ENCODE measurements around the gene PIK3R3.

The PIK3R3 gene

GRCh38 chr1:46157916-46158311, 25.5 kb upstream of the PIK3R3 start:
- POLR2A ChIA-PET, result interaction anchor here (1.1 kb wide), 1 partner anchor 9 kb away, joined by 3 read pairs; no protein-coding TSS in a partner anchor
- DNase-seq, result no peak
- Histone ChIP-seq H3K36me3 (ENCODE audit: control insufficient read depth in 4 of 4, insufficient read depth in 4 of 4, low read length in 3 of 4) (no peaks in the 10 kb centered on the region), H3K27me3 (replicated peaks in 2 of 5; ENCODE audit: control insufficient read depth in 4 of 5, insufficient read depth in 5 of 5, low read length in 4 of 5) (peaks cover 0 to 2% (median 0%) of the 10 kb centered on the region in 5 experiments), H3K4me3 (ENCODE audit: control insufficient read depth in 1 of 7, extremely low read depth in 1 of 7, insufficient read depth in 4 of 7, low read depth in 2 of 7, low read length in 6 of 7) (no peak overlapping the region), H3K27ac (ENCODE audit: insufficient read depth in 1 of 2, low read depth in 1 of 2, low read length in 2 of 2, poor library complexity in 1 of 2, severe bottlenecking in 2 of 2) (no peak overlapping the region), H3K4me1 (ENCODE audit: control extremely low read depth in 1 of 4, control insufficient read depth in 4 of 4, insufficient read depth in 4 of 4, low read length in 3 of 4) (no peaks in the 10 kb centered on the region), H3K9me3 (ENCODE audit: control extremely low read depth in 1 of 5, control insufficient read depth in 4 of 5, insufficient read depth in 2 of 5, low read depth in 1 of 5, low read length in 4 of 5) (no peaks in the 10 kb centered on the region)
- WGBS (ENCODE audit: insufficient coverage), result 100% methylated on average over 1 of the region's 1 CpG
- CTCF ChIA-PET, result interaction anchor here (1.8 kb wide), 1 partner anchor 9 kb away, joined by 4 read pairs; no protein-coding TSS in a partner anchor

DNA sequence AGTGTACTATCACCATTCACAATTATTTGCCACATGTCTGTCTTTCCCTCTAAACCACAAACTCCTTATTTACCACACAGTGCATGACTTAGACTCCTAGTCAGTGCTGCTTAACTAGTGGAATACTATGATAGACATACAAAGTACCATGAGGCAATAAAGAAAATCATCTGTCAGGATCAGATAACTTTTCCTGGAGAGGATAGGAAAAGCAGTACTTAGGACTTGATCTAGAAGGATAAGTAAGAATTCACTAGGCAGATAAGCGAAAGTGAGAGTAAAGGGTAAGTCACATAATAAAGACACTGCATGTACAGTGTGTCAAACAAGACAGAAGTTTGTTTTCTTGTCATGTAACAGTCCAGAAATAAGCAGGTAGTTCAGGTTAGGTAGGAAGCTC, 21.3 kb upstream of the PIK3R3 start:
- H3K9me3 ChIP-seq (ENCODE audit: control extremely low read depth in 1 of 5, control insufficient read depth in 4 of 5, insufficient read depth in 2 of 5, low read depth in 1 of 5, low read length in 4 of 5), result no peaks in the 10 kb centered on the region
- WGBS (ENCODE audit: insufficient coverage), result 86% methylated on average over 1 of the region's 1 CpG
- no peak overlapping the region for H3K4me3 ChIP-seq (ENCODE audit: control insufficient read depth in 1 of 7, extremely low read depth in 1 of 7, insufficient read depth in 4 of 7, low read depth in 2 of 7, low read length in 6 of 7)
- H3K27me3 ChIP-seq (replicated peaks in 2 of 5; ENCODE audit: control insufficient read depth in 4 of 5, insufficient read depth in 5 of 5, low read length in 4 of 5), result no peaks in the 10 kb centered on the region
- H3K36me3 ChIP-seq (ENCODE audit: control insufficient read depth in 4 of 4, insufficient read depth in 4 of 4, low read length in 3 of 4), result no peaks in the 10 kb centered on the region
- DNase-seq, result no peak
- H3K4me1 ChIP-seq (ENCODE audit: control extremely low read depth in 1 of 4, control insufficient read depth in 4 of 4, insufficient read depth in 4 of 4, low read length in 3 of 4), result no peaks in the 10 kb centered on the region
- CTCF ChIA-PET, result no interaction called here
- no peak overlapping the region for H3K27ac ChIP-seq (ENCODE audit: insufficient read depth in 1 of 2, low read depth in 1 of 2, low read length in 2 of 2, poor library complexity in 1 of 2, severe bottlenecking in 2 of 2)
- POLR2A ChIA-PET, result no interaction called here

DNA sequence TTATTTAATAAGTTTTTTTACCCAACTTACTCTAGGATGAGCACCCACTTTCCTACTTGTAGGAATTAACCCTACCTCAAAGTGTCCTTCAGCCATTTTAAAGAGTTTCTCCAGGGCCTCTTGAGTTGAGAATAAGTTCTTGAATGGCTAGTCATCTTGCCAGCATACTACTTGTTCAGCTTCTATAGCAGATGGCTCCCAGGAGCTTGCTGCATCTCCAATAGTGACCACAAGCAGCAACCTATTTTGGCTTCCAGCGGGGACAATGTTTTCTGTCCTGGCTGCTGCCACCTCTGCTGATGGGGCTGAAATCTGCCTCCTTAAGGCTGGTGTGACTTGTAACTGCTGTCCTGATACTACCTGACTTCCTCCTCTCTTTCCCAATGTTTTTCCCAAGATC, 20.8 kb upstream of the PIK3R3 start:
- Histone ChIP-seq H3K9me3 (ENCODE audit: control extremely low read depth in 1 of 5, control insufficient read depth in 4 of 5, insufficient read depth in 2 of 5, low read depth in 1 of 5, low read length in 4 of 5) (no peaks in the 10 kb centered on the region), H3K27me3 (replicated peaks in 2 of 5; ENCODE audit: control insufficient read depth in 4 of 5, insufficient read depth in 5 of 5, low read length in 4 of 5) (peaks cover 0 to 2% (median 0%) of the 10 kb centered on the region in 5 experiments), H3K4me3 (ENCODE audit: control insufficient read depth in 1 of 7, extremely low read depth in 1 of 7, insufficient read depth in 4 of 7, low read depth in 2 of 7, low read length in 6 of 7) (no peak overlapping the region), H3K36me3 (ENCODE audit: control insufficient read depth in 4 of 4, insufficient read depth in 4 of 4, low read length in 3 of 4) (no peaks in the 10 kb centered on the region), H3K4me1 (ENCODE audit: control extremely low read depth in 1 of 4, control insufficient read depth in 4 of 4, insufficient read depth in 4 of 4, low read length in 3 of 4) (no peaks in the 10 kb centered on the region), H3K27ac (ENCODE audit: insufficient read depth in 1 of 2, low read depth in 1 of 2, low read length in 2 of 2, poor library complexity in 1 of 2, severe bottlenecking in 2 of 2) (no peak overlapping the region)
- 100% methylated on average over 1 of the region's 1 CpG for WGBS (ENCODE audit: insufficient coverage)
- DNase-seq, result no peak
- ChIA-PET POLR2A (no interaction called here), CTCF (no interaction called here)

- Histone ChIP-seq H3K27ac (ENCODE audit: insufficient read depth in 1 of 2, low read depth in 1 of 2, low read length in 2 of 2, poor library complexity in 1 of 2, severe bottlenecking in 2 of 2) (no peak overlapping the region), H3K9me3 (ENCODE audit: control extremely low read depth in 1 of 5, control insufficient read depth in 4 of 5, insufficient read depth in 2 of 5, low read depth in 1 of 5, low read length in 4 of 5) (no peaks in the 10 kb centered on the region), H3K27me3 (replicated peaks in 2 of 5; ENCODE audit: control insufficient read depth in 4 of 5, insufficient read depth in 5 of 5, low read length in 4 of 5) (peaks cover 0 to 2% (median 0%) of the 10 kb centered on the region in 5 experiments), H3K4me3 (ENCODE audit: control insufficient read depth in 1 of 7, extremely low read depth in 1 of 7, insufficient read depth in 4 of 7, low read depth in 2 of 7, low read length in 6 of 7) (no peak overlapping the region), H3K36me3 (ENCODE audit: control insufficient read depth in 4 of 4, insufficient read depth in 4 of 4, low read length in 3 of 4) (no peaks in the 10 kb centered on the region), H3K4me1 (ENCODE audit: control extremely low read depth in 1 of 4, control insufficient read depth in 4 of 4, insufficient read depth in 4 of 4, low read length in 3 of 4) (no peaks in the 10 kb centered on the region)
- POLR2A ChIA-PET, result no interaction called here
- DNase-seq, result no peak
- 100% methylated on average over 3 of the region's 3 CpGs for whole genome bisulfite sequencing (ENCODE audit: insufficient coverage)
- CTCF ChIA-PET, result no interaction called here
Measured at GRCh38 chr1:46152016-46152415, 19.6 kb upstream of the PIK3R3 start.

- ChIA-PET CTCF (no interaction called here), POLR2A (no interaction called here)
- Histone ChIP-seq H3K4me3 (ENCODE audit: control insufficient read depth in 1 of 7, extremely low read depth in 1 of 7, insufficient read depth in 4 of 7, low read depth in 2 of 7, low read length in 6 of 7) (no peak overlapping the region), H3K27ac (ENCODE audit: insufficient read depth in 1 of 2, low read depth in 1 of 2, low read length in 2 of 2, poor library complexity in 1 of 2, severe bottlenecking in 2 of 2) (no peak overlapping the region), H3K9me3 (ENCODE audit: control extremely low read depth in 1 of 5, control insufficient read depth in 4 of 5, insufficient read depth in 2 of 5, low read depth in 1 of 5, low read length in 4 of 5) (no peaks in the 10 kb centered on the region), H3K36me3 (ENCODE audit: control insufficient read depth in 4 of 4, insufficient read depth in 4 of 4, low read length in 3 of 4) (no peaks in the 10 kb centered on the region), H3K27me3 (replicated peaks in 2 of 5; ENCODE audit: control insufficient read depth in 4 of 5, insufficient read depth in 5 of 5, low read length in 4 of 5) (peaks cover 0 to 6% (median 0%) of the 10 kb centered on the region in 5 experiments), H3K4me1 (ENCODE audit: control extremely low read depth in 1 of 4, control insufficient read depth in 4 of 4, insufficient read depth in 4 of 4, low read length in 3 of 4) (no peaks in the 10 kb centered on the region)
- no peak for DNase-seq
- WGBS (ENCODE audit: insufficient coverage), result no CpG with 5 or more reads among the region's 2 CpGs
Measured at GRCh38 chr1:46150085-46150484, 17.7 kb upstream of the PIK3R3 start.

GRCh38 chr1:46148318-46148717, 15.9 kb upstream of the PIK3R3 start:
- WGBS (ENCODE audit: insufficient coverage), result 97% methylated on average over 2 of the region's 2 CpGs
- peaks cover 0 to 6% (median 0%) of the 10 kb centered on the region in 5 experiments for H3K27me3 ChIP-seq (replicated peaks in 2 of 5; ENCODE audit: control insufficient read depth in 4 of 5, insufficient read depth in 5 of 5, low read length in 4 of 5)
- H3K9me3 ChIP-seq (ENCODE audit: control extremely low read depth in 1 of 5, control insufficient read depth in 4 of 5, insufficient read depth in 2 of 5, low read depth in 1 of 5, low read length in 4 of 5), result no peaks in the 10 kb centered on the region
- ChIA-PET POLR2A (no interaction called here), CTCF (interaction anchor here (0.6 to 1.1 kb wide), 2 partner anchors 12 to 33 kb away, joined by 3 to 4 read pairs; no protein-coding TSS in a partner anchor)
- H3K27ac ChIP-seq (ENCODE audit: insufficient read depth in 1 of 2, low read depth in 1 of 2, low read length in 2 of 2, poor library complexity in 1 of 2, severe bottlenecking in 2 of 2), result no peak overlapping the region
- no peaks in the 10 kb centered on the region for H3K36me3 ChIP-seq (ENCODE audit: control insufficient read depth in 4 of 4, insufficient read depth in 4 of 4, low read length in 3 of 4)
- no peaks in the 10 kb centered on the region for H3K4me1 ChIP-seq (ENCODE audit: control extremely low read depth in 1 of 4, control insufficient read depth in 4 of 4, insufficient read depth in 4 of 4, low read length in 3 of 4)
- no peak for DNase-seq
- H3K4me3 ChIP-seq (ENCODE audit: control insufficient read depth in 1 of 7, extremely low read depth in 1 of 7, insufficient read depth in 4 of 7, low read depth in 2 of 7, low read length in 6 of 7), result no peak overlapping the region

- WGBS (ENCODE audit: insufficient coverage), result 100% methylated on average over 1 of the region's 3 CpGs
- ChIA-PET POLR2A (no interaction called here), CTCF (no interaction called here)
- Histone ChIP-seq H3K9me3 (ENCODE audit: control extremely low read depth in 1 of 5, control insufficient read depth in 4 of 5, insufficient read depth in 2 of 5, low read depth in 1 of 5, low read length in 4 of 5) (no peaks in the 10 kb centered on the region), H3K27me3 (replicated peaks in 2 of 5; ENCODE audit: control insufficient read depth in 4 of 5, insufficient read depth in 5 of 5, low read length in 4 of 5) (peaks cover 0 to 2% (median 0%) of the 10 kb centered on the region in 5 experiments), H3K4me3 (ENCODE audit: control insufficient read depth in 1 of 7, extremely low read depth in 1 of 7, insufficient read depth in 4 of 7, low read depth in 2 of 7, low read length in 6 of 7) (no peak overlapping the region), H3K4me1 (ENCODE audit: control extremely low read depth in 1 of 4, control insufficient read depth in 4 of 4, insufficient read depth in 4 of 4, low read length in 3 of 4) (peaks cover 3 to 10% (median 9%) of the 10 kb centered on the region in 4 experiments), H3K36me3 (ENCODE audit: control insufficient read depth in 4 of 4, insufficient read depth in 4 of 4, low read length in 3 of 4) (no peaks in the 10 kb centered on the region), H3K27ac (ENCODE audit: insufficient read depth in 1 of 2, low read depth in 1 of 2, low read length in 2 of 2, poor library complexity in 1 of 2, severe bottlenecking in 2 of 2) (no peak overlapping the region)
- no peak for DNase-seq
Measured at GRCh38 chr1:46137916-46138315, 5.5 kb upstream of the PIK3R3 start.

Data from common myeloid progenitor, CD34-positive (primary cell).